Posterior vena cava (tissue), 2 donors: Measurements from ENCODE around the gene UBE2S. TPM values are rescaled to one million over a fixed set of nuclear protein-coding genes. Genes with fewer than 3 reads are reported as not detected.

Source experiments
- DNase-seq: peaks from one replicate; pipeline ENCODE4 v3.0.0-alpha.2; 2020; ENCODE audit warnings: low spot score
- intact Hi-C, 2 donors: fragments of 100-400 bp; cut with DNase I; formaldehyde crosslinking; loops; one replicate each; pipeline versions ENCODE4 v1.14.1 to v1.14.2; 2022 to 2023
- total RNA-seq, 2 donors: library from RNA; stranded (reverse); fragmentation: NEBNext Ultra II Directional; extraction: Animal tissue kit (Norgen Biotek cat#: 25700); gene quantifications; one replicate each; pipeline ENCODE4 v1.2.1, GENCODE V29; 2021
- donor health status: DM: yes; HTN: yes; CAD: no.
- donor health status: DM: yes; HTN: yes; CAD: no.

Gene UBE2S
- total RNA-seq, 2 donors from 2014 or later, result 17.6 to 23.3 TPM

GRCh38 chr19:55373306-55373992 lies 34.1 kb downstream of the UBE2S start:
- no peak for DNase-seq
- intact Hi-C loops, result no loop called here

DNA sequence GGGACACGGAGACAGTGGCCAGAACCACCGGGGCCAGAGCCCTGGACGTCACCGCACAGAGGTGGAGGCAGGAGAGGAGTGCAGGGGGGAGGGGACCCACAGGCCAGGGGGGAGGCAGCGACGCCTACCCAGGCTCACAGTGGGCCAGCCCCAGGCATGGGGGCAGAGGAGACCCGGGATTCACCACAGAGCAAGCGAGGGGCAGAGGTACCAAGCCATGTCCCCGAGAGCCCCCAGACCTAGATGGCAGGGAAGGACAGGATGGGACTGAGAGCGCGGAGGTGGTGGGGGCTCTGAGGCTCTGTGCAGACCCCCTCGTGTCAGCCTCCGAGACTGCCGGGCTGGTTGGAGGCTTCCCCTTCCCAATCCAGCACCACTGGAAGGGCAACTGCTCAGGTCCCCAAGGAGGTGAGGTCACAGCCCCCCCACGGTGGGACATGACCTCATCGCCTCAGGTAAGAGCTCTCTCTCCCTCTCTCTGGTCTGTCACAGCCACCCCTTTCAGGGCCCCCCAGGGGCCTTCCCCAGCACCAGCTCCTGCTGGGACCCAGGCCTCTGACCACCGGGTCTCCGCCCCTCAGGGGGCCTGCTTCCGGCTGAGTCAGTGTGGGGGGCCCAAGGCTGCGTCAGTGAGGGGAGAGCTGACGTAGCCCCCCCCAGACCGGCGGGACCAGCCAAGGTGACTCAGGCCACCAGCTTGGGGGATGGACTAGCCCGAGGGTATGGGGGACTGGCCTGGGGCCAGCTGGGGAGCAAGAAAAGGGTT lies 35.1 kb downstream of the UBE2S start:
- no peak for DNase-seq

DNA sequence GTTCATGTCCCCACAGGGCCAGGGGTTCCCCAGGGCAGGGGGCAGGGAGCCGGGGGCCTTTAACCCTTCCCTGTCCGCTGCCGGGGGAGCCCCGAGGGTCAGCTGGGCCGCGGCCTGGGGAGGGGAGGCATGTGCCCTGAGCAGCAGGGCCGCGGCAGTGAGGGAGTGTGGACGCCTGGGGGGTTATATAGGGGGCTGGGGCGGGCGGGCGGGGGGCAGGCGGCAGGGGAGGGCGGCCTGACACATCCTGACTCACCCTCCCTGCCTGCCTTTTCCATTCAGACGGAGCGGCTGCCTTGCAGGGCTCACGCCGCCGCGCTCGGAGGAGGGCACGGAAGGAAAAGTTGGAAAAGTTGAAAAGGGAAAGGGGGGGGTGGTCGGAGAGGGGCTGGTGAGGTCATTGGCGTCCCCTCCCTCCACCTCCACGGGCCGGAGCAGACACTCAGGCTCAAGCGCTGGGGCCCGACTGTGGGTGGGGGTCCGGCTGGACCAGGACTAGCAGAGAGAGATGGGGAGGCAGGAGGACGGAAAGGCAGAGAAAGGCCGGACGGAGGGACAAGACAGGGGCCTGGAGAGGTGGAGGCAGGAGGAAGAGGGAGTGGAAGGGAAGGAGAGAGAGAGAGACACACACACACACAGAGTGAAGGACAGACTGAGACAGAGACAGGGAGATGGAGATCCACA lies 37.1 kb downstream of the UBE2S start, which contains the start of gene IL11:
TSS of gene IL11 (minus strand) at position 159 of the 684 bp plus-strand sequence. CDS start at position 6, 153 bp downstream.
- DNase-seq, result no peak
- intact Hi-C loops, result no loop called here

More for the DNA sequence above, 35.1 kb downstream of the UBE2S start:
- intact Hi-C loops, result no loop called here

DNA sequence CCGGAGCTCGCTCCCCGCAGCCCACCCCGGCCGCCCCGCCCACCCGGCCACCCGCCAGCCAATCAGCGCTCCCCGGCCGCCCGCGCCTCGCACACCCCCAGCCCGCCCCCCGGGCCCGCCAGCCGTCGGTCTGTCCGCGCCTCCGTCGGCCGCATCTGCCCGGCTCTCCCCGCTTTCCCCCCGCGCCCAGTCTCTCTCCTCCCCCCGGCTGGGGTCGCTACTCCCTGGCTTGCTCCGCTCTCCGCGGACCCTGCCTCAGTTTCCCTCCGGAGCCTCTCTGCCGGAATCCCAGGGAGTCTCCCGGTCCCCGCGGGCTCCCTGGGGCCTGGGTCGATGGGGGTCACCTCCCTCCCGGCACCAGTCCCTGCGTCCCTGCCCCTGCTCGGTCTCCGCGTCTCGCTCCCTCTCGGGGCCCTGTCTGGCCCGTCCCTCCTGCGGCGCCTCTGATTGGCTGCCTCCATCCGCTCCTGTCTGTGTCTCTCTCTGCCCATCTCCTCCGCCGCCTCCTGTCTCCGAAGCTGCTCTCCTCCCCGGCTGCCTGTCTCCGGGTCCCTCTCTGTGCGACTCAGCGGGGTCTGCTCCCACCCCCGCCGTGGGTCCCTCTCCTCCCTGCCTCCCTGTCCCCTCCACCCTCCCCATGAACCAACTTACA lies 37.8 kb downstream of the UBE2S start:
- intact Hi-C loops, result no loop called here
- DNase-seq, result no peak

DNA sequence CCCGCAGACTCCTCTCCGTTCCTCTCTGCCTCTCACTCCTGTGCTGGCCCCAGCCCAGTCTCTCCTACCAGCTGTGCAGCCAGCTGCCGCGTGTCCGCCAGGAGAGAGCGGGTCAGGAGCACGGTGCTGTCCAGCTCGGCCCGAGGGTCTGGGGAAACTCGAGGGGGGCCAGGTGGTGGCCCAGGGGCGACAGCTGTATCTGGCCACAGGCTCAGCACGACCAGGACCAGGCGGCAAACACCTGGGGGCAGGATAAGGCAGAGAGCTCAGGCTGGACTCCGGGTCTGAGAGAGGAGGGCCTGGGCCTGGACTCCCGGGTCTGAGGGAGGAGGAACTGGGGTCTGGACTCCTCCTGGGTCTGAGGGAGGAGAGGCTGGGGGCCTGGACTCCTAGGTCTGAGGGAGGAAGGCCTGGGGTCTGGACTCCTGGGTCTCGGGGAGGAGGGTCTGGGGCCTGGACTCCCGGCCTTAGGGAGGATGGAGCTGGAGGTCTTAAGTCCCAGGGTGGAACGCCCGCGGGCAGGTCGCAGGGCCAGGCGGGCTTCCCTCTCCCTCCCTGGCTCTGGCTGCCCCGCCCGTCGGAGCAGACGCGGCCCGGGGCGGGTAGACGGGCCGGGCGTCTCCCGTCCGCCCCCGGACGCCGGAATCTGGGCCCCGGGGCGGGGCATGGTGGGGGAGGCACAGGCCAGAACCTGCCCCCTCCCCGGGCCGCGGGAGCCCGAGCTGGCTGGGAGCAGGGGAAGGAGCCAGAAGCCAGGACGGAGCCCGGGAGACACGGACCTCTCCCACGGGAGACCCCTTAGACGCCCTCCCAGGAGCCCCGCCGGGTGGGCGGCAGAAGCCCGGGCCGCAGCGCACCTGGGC lies 38.7 kb downstream of the UBE2S start:
- intact Hi-C loops, result no loop called here
- DNase-seq, result no peak

DNA sequence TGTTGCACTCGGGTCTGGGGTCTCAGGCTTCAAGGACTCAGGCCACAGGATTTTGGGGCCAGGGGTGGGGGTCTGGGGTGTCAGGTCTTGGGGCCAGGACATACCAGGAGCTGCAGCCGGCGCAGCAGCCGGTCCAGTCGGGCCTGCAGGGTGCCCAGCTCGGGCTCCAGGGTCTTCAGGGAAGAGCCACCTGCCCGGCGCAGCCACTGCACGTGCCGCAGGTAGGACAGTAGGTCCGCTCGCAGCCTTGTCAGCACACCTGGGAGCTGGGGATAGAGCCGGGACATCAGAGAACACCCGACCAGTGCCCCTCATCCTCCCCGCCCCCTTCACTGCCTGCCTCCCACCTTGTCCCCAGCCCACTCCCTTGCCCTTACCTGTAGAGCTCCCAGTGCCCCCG lies 39.5 kb downstream of the UBE2S start:
- intact Hi-C loops, result no loop called here
- DNase-seq, result no peak

GRCh38 chr19:55366790-55367189 lies 40.8 kb downstream of the UBE2S start:
- intact Hi-C loops, result no loop called here
- DNase-seq, result no peak

- no peak for DNase-seq
- intact Hi-C loops, result no loop called here
Measured at GRCh38 chr19:55365964-55366363, 41.6 kb downstream of the UBE2S start.

DNA sequence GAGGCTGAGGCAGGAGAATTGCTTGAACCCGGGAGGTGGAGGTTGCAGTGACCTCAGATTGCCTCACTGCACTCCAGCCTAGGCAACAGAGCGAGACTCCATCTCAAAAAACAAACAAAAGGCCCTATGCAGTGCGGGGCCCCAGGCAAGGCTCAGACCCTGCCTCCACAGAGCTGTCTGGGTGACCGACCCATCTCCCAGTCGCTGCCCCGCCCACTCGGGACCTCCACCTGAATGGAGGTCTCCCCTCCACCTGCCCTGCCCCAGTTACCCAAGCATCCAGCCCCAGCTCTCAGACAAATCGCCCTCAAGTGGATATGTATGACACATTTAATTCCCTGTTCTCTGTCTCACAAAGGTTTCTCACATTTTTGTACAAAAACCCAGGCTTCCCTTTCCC lies 42.3 kb downstream of the UBE2S start:
- intact Hi-C loops, result no loop called here
- DNase-seq, result no peak

- intact Hi-C loops, result no loop called here
- DNase-seq, result no peak
Measured at GRCh38 chr19:55362990-55363716, 44.4 kb downstream of the UBE2S start, which contains the start of gene GARIN5B. Gene GARIN5B (minus strand): TSS chr19:55363260. CDS start chr19:55363066, 194 bp downstream.

DNA sequence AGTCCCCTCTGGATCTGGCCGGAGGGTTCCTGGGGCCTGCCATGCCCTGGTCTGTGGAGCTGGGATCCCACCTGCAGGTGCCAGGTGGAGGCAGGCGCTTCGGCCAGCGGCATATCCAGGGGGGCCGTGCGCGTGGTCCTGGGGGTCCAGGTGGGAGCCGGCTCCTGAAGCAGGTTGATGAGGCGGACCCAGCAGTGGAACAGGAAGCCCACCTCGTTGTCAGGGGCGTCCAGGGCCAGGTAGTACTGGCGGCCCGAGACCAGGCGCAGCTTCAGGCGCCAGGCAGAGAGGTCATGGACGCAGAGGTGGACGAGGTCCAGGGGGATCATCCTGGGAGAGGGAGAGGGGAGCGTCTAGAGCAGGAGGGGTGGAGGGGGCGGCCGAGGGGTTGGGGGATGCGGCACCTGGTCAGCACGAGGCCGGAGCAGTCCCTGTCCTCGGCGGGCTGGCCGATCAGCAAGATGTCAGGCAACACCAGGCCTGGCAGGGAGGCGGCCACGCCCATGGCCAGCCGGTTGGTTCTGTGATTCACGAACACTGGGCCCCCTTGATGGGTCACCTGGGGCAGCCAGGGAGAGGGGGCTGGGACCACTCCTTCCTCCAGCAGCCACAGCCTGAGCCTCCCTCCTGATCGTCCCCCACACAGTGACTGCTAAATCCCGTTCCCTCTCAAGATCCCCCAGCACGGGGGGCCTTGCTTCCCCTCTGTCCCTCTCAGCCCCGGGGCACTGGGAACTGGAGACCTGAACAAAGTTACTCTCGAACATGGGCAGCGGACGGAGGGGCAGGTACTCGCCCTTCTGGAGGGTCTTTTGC lies 45.2 kb downstream of the UBE2S start:
- intact Hi-C loops, result no loop called here
- DNase-seq, result no peak

GRCh38 chr19:55360902-55361301 lies 46.7 kb downstream of the UBE2S start:
- intact Hi-C loops, result no loop called here
- DNase-seq, result no peak

DNA sequence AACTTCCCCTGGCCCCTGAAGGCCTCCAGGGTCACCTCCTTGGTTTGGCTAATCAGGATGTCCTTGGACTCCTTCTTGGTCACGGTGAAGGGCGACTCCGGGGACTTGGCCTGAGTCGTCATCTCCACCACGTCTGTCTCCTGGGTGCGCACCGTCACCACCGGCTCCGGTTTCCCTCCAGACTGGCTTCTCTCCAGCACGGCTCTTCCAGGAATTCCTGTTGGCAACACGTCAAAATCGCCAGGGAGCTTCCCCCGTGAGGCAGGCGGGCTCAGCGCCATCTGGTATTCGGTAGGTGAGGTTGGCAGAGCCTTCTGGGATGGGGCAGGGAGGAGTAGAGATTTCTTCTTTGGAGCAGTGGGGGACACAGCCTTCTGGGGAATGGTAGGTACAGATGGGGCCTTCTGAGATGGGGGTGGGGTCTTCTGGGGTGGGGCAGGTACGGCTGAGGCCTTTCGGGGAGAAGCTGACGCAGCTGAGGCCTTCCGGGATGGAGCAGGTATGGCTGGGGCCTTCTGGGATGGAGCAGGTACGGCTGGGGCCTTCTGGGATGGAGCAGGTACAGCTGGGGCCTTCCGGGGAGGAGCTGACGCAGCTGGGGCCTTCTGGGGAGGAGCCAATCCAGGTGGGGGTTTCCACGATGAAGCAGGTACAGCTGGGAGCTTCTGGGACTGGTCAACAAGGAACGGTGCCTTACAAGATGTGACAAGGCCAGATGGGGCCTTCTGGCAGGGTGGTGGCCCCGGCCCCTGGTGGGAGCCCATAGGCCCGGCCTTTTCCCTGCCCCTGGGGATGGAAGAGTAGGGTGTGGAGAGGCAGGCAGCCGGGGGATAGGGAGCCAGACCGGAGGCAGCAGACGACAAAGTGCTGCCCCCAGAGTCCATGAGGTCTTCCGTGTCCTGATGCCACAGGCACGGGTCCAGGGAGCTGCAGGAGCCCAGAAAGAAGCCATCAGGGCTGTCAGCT lies 48.4 kb downstream of the UBE2S start:
- peak; percentile 78 for DNase-seq
- intact Hi-C loops, result no loop called here

DNA sequence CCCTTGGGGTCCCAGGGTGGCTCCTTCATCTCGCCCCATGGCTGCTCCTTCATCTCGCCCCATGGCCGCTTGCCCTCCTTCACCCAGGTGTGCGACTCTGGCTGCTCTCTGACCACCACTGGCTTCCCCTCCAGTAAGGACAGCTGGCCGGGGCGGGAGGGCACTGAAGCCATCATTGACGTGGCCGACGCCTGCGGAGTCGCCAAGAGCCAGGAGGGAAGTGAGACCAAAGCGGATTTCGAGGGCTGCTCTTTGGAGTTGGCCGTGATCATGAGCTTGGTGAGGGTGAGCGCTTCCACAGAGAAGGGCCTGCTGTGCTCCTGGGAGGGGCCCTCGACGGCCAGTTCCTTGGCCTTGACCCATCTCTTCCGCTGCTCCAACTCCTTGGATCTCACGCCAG lies 49.1 kb downstream of the UBE2S start:
- DNase-seq, result no peak
- intact Hi-C loops, result no loop called here

DNA sequence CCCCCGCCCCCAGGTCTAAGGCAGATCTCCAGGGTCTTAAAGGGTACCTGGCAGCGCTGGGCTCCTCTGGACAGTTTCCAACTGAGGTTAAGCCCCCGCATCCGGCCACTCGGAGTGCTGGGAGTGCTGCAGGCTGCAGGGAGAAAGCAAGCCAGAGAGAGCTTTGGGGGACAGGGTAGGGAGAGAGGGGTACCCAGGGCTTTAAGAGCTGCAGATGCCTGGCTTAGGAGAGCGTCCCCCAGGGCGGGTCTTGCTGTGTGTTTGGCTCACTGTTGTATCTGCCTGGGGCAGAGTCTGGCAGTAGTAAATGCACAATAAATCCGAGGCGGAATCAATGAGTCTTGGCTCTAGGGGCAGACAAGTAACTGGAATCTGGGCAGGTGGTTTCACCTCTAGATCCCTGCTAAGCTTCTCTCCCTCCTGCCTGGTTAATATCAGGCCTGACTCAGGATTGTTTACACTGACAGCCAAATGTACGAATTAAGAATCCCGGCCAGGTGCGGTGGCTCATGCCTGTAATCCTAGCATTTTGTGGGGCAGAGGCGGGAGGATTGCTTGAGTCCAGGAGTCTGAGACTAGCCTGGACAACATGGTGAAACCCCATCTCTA lies 52.3 kb downstream of the UBE2S start:
- no peak for DNase-seq
- intact Hi-C loops, result no loop called here

GRCh38 chr19:55354698-55355212 lies 52.8 kb downstream of the UBE2S start, which contains the start of gene COX6B2:
Gene COX6B2 (minus strand): TSS chr19:55354719. CDS start chr19:55354521, 198 bp downstream.
- intact Hi-C loops, result no loop called here

More at GRCh38 chr19:55354698-55355212, 52.8 kb downstream of the UBE2S start, which contains the start of gene COX6B2:
- no peak for DNase-seq
